NCI-H2227 (cell line): Measurements from ENCODE around the gene FITM1.
A peak's percentile ranks its signal among the peaks of the same experiment; 100 is the strongest.

Source experiments
- DNase-seq: peaks from one replicate; lab custom pipeline; 2025; ENCODE audit not compliant: unreplicated experiment; lab: John Stamatoyannopoulos, UW

Gene FITM1

GRCh38 chr14:24130380-24130716, at the start of gene FITM1:
Gene FITM1, plus strand, starts transcription at chr14:24130659. Its CDS starts 905 bp downstream, at chr14:24131564.
- DNase-seq, result no peak

GRCh38 chr14:24080888-24081738, 49.3 kb upstream of the FITM1 start:
- DNase-seq, result peak; percentile 72

- no peak for DNase-seq
Observed at GRCh38 chr14:24081739-24082211, 48.7 kb upstream of the FITM1 start.

GRCh38 chr14:24082411-24083080, 47.9 kb upstream of the FITM1 start:
- no peak for DNase-seq

- DNase-seq, result no peak
Observed at GRCh38 chr14:24083462-24083861, 47.0 kb upstream of the FITM1 start.

- no peak for DNase-seq
Observed at GRCh38 chr14:24084440-24084839, 46.0 kb upstream of the FITM1 start.

- no peak for DNase-seq
Observed at GRCh38 chr14:24085215-24085614, 45.2 kb upstream of the FITM1 start.

- DNase-seq, result no peak
Observed at GRCh38 chr14:24086193-24086955, 44.1 kb upstream of the FITM1 start.

- DNase-seq, result no peak
Observed at GRCh38 chr14:24087004-24087403, 43.5 kb upstream of the FITM1 start.

GRCh38 chr14:24088095-24088494, 42.4 kb upstream of the FITM1 start:
- no peak for DNase-seq

- no peak for DNase-seq
Observed at GRCh38 chr14:24089890-24090289, 40.6 kb upstream of the FITM1 start.

GRCh38 chr14:24092110-24092504, 38.4 kb upstream of the FITM1 start:
- no peak for DNase-seq

- DNase-seq, result no peak
Observed at GRCh38 chr14:24092505-24093206, 37.8 kb upstream of the FITM1 start.

GRCh38 chr14:24093207-24093900, 37.1 kb upstream of the FITM1 start:
- no peak for DNase-seq

GRCh38 chr14:24093901-24094840, 36.3 kb upstream of the FITM1 start, which contains the start of gene PCK2:
Gene PCK2, plus strand, starts transcription at chr14:24094311. Its CDS starts 95 bp downstream, at chr14:24094406.
- peak; percentile 85 for DNase-seq

- no peak for DNase-seq
Observed at GRCh38 chr14:24094841-24095270, 35.6 kb upstream of the FITM1 start.

GRCh38 chr14:24095271-24096068, 35.0 kb upstream of the FITM1 start:
- DNase-seq, result peak; percentile 56

- DNase-seq, result no peak
Observed at GRCh38 chr14:24096545-24097181, 33.8 kb upstream of the FITM1 start.
